Middle frontal gyrus (tissue), 1 donor: ENCODE measurements around the gene TBPL1.
"Not testable (repeated sequence)": the region's sequence is repeated elsewhere in the genome, so short reads cannot be mapped to it uniquely, and the experiment has no call there.

Source experiments
- DNase-seq: peaks from one replicate; pipeline ENCODE4 v3.0.0-alpha.2; 2015; ENCODE audit warnings: low spot score; ENCODE audit errors: extremely low spot score

Gene TBPL1

DNA sequence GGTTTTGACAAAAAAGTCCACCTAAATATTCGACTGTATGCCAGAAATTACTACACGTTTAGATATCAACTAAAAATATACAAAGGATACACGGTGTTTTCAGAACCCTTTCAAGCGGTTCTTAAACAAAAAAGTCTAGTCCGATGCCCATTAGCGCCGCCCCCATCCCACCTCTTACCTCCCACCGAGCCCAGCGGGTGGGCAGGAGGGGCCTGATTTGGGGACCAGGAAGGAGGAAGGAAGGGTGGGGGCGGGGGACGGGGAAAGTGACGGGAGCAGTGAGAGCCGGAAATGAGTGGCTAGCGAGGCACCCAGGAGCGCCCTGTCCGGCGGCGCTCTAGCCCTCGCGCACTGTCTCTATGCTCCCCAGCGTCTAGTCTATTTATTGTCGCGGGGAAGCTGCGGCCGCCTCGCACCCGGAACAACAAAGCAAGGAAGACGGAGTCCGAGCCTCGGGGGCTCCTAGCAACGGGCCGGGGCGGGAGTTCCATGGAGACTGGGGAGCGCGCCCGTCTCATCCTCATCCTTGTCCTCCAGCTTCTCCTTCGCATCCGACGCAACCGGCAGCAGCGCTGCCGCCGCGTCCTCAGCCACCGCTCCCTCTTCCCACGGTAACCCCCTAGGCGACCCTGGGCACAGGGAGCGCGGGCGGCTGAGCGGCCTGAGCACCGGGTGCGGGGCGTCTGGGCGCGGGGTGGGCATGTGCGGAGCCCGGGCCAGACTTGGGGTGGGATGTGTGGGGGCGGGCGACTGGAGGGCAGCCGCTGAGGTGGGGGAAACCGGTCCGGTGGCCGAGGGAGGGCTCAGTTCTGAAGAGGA, at the start of gene TBPL1:
Gene TBPL1 (plus strand): TSS at position 410 of the 819 bp plus-strand sequence. CDS start 26,902 bp downstream, outside the sequence.
- peak; percentile 91 for DNase-seq

DNA sequence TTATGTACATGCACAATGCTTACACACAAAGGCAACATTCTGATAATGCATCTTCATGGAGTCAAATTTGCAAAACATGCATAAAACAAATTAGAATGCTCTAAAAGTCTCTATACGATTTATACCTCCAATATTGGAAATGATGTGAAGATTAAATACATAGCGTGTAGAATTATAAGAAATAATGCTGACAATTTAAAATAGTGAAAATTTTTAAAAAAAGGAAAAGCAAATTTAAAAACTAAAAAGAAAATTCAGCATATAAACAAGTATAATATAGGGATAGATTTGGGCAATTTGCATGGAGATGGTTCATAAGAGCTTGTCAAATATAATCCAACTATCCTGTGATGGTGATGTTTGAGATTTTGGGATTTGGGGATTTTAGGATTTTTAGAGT, 49.2 kb upstream of the TBPL1 start:
- DNase-seq = no peak

DNA sequence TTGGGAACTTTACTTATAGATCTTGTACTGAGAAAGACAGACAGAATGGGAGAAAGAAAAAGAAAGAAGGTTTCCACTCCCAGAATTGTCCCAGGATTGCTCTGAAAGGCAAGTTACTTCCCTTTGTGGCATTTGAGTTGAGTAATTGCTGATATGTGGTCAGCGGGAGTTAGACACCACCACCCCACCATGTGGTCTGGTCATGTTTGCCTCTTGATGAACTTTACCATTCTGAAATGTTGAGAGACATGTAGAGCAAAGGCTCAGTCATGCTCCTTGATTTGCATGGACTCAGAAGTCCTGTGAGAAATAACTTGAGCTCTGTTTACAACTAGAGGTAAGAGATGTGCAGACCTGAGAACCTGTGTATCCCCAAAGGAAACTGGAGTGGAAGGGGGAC, 47.0 kb upstream of the TBPL1 start:
- DNase-seq = no peak

DNA sequence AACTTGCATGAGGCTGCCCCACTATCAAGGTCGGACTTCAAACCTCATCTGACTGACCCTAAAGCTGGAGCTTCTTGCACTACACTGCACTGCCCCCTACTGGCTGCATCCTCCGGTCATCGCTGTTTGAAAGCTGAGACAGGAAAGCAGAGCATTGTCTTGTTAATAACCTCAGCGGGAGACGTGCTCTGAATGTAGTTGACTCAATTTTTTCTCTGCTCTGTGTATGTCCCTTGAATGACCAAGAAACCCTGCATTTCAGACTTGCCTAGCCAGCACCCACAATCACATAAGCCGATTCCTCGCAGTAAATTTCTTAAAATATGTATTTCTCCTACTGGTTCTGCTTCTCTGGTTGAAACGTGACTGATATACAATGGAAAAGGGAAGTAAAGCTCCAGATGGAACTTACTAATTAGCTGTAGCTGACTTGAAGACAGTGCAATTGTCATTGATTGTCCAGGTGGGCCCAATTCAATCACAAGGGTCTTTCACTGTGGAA, 36.3 kb upstream of the TBPL1 start:
- peak; percentile 79 for DNase-seq

DNA sequence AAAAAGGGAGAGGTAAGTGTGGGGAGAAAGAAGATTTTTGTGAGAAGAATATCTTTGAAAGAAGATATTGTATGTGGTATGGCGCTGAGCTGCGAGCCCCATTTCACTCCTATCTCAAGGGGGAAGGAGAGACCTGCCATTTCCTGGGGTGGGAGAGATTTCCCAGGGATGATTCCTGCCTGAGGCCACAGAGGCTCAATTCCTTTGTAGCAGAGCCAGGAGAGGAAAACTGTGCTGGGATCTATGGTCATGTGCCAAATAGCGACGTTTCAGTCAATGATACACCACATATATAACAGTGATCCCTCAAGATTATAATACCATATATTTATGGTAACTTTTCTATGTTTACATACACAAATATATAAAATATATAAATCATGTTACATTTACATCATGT, 35.2 kb upstream of the TBPL1 start:
- no peak for DNase-seq

DNA sequence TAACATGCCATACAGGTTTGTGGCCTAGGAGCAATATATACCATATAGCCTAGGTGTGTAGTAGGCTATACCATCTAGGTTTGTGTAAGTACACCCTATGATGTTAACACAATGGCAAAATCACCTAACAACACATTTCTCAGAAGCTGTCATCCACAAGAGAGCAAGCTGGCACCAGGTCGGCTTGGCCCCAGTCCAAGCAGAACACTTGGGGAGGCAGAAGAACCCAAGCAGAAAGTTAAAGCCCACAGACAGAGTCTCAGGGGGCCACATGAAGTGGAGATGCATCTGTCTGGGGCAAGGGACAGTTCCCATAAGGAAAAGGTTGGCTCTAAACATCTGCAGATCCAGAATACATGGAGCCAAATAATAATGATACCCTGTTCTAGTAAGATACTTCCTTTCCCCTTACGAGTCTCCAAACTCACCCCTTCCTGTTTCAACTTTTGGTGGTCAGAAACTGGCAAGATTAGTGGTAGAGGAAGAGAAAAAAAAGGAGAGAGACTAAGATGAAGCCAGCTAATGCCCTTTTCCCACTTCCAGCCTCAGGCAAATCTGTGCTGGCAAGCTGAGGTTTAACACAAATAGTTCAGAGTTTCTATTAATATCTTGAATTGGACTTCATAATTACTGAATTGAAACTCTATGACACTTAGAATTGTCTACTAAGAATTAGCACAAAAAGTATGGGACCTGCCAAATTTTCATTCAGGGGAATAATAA, 34.7 kb upstream of the TBPL1 start:
- DNase-seq = no peak

DNA sequence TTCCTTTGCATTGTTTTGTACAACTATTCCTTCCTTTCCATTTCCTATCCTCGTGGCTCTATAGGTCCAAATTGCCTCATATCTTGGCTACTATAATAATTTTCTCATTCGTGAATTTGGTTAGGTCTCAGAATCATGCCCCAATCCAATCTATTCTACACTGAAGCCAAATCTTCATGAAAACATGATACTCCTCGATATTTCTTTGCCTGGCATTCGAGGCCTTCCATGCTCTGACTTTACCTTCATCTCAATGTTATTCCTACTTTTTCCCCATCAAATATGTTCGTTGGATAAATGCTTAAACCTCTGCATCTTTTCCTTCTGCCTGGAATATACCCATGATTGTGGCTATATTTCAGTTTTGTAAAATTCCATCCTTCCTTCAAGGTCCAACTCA, 33.7 kb upstream of the TBPL1 start:
- no peak for DNase-seq

DNA sequence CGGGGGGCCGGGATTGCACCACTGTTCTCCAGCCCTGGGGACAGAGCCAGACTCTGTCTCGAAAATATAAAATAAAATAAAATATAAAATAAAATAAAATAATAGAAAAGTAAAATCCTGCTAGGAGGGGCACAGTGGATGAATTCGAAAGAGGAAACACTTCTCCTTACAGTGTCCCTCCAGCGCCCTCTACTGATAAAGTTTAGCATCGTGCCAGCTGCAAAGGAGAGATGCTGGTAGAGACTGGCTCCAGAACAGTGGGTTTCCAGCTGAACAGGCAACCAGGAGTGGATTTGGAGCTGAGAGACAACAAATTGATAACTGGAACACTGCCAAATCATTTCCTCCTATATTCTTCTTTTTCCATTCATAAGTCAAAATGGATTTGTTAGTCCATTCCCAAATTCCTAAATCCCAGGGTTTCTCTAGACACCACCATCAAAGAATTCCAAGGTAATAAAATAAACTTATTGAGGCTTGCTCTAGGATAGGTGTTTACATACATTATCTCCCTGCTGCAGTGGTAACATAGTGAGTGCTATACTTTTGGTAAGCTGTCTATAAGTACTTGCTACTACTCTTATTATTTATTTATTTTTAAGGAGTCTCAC, 31.7 kb upstream of the TBPL1 start:
- DNase-seq = peak; percentile 65

DNA sequence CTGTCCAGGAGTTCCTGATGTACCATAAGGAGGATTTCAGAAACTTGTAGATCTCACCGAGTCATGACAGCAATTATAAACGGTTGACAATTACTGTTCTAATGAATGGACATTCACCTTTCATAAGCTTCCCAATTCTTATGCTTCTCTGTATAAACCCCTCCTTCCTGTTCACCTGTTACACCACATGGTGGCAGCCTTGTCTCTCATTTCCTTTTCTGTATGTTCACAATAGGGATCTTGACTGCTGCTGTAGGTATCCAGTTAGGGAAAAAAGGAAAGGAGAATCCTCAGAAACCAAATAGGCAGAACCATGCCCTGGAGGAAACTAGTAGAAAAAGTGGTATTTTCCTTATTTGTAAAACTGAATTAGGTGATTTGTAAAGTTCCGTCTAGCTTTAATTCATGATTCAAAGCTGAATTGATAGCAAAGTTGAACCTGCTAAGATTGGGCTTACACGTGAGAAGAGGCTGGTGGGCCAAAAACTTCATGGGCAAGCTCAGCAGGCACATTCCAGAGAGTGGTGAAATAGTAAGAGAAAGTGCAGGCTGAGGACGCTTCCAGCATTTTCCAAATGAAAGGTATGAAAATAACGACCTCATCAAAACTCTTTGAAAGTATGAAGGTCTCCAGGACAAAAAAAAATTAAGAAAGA, 29.0 kb upstream of the TBPL1 start:
- DNase-seq = peak; percentile 47

DNA sequence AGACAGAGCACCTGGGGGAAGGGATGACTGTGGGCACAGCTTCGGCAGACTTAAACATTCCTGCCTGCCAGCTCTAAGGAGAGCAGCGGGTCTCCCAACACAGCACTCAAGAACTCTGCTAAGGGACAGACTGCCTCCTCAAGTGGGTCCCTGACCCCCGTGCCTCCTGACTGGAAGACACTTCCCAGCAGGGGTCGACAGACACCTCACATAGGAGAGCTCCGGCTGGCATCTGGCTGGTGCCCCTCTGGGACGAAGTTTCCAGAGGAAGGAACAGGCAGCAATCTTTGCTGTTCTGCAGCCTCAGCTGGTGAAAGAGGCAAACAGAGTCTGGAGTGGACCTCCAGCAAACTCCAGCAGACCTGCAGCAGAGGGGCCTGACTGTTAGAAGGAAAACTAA, 21.8 kb upstream of the TBPL1 start:
- DNase-seq = not testable (repeated sequence)

DNA sequence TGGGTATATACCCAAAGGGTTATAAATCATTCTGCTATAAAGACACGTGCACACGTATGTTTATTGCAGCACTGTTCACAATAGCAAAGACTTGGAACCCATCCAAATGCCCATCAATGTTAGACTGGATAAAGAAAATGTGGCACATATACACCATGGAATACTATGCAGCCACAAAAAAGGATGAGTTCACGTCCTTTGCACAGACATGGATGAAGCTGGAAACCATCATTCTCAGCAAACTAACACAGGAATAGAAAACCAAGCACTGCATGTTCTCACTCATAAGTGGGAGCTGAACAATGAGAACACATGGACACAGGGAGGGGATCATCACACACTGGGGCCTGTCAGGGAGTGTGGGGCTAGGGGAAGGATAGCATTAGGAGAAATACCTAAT, 16.7 kb upstream of the TBPL1 start:
- DNase-seq = not testable (repeated sequence)

DNA sequence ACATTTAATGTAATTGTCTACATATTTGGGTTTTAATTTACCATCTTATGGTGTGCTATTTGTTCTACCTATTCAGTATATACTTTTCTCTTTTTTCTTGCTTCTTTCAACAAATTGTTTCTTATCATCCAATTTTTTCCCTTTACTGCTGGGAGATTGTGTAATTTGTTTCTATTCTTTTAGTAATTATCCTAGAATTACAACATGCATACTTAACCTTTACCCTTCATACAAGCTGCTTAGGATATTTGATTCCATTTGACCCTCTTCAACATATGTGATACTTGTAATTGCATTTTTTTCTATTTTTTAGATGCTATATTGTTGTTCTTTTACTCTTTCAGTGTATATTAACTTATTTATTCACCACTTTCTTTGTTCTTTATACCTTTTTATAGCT, 15.1 kb upstream of the TBPL1 start:
- no peak for DNase-seq

DNA sequence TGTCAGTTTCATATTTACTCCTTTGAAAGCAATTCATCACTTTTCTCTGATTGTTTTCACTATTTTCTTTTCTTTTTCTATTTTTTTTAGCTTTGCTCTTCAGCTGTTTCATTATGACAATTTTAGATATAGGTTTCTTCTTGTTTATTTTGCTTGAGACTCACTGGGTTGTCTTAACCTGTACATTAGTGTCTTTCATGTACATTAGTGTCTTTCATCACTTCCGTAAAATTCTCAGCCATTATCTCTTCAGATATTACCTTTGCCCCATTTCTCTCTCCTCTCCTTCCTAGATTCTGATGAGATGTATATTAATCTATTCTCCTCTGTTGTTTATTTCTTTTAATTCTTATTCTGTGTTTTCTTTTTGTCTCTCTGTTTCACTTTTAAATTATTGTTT, 14.5 kb upstream of the TBPL1 start:
- no peak for DNase-seq

DNA sequence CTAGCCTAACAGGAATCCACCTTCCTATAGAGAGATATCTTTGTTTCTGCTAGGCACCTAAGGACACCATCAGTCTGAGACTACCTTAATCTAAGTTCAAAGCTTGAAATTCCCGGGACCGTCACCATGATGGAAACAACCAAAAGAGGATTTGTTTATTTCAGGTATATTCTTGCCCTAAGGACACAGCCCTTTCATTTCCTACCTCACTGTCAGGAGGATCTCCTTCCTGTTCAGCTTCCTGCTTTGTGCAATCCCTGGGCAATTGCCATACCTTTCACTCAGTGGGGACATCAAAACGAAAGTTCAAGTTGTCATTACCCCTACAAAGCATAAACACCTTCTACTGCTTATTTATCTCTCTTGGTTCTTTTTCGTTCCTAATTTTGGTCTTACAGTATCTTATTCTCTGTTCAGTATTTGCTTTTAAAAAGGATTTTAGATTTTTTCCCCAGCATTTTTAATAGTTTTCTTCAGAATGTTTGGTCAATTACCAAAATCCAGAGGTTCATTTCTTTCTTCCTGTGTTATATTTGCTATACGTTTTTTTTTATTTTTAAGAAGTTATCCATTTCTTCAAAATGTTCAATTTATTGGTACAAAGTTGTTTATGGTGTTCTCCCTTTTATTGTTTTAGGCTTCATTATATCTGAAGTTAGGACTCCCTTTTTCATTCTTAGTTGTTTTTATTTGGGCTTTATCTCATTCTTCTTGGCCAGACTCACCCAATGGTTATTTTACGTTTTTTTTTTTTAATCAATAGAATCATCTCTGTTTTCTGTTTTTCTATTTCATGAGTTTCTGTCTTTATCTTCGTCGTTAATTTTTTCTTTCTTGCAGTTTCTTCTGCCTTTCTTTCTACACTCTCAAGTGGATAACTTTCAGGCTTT, 13.0 kb upstream of the TBPL1 start:
- no peak for DNase-seq

DNA sequence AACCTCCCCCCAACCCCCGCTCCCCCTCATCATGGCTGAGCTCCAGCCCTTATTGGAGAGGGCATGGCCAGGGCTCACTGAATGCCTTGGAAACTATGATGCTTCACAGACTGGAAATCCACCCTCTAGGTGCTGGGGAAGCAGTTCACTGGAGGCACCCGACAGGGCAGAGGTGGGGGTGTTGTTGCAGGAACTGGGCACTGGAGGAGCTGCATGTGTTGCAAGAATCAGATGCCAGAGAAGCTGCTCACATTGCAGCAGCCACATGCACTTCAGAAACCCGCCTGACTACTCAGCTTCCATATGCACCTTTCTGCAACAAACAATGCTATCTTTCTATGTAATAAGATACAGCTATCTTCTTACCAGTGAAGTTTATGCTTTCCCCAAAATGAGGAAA, 7.9 kb upstream of the TBPL1 start:
- no peak for DNase-seq

DNA sequence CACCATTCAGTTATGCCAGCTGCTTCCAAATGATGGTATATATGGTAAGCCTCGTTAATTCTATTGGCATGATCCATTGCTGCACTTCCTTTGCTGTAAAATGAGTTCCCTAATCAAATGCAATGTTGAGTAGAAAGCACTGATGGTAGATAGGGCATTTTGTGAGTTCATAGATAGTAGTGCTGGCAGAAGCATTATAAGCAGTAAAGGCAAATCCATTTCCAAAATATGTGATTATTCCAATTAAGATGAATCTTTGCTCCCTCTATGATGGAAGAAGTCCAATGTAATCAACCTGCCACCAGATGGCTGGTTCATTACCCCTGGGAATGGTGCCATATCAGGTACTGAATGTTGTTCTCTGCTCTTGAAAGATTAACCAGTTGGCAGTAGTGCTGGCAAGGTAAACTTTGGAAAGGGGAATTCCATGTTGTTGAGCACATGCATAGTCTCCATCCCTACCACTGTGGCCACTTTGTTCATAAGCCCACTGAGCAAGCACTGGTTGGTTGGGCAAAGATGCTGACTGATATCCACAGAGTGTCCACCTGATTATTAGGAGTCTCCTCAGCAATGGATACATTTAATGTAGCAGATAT, 5.6 kb upstream of the TBPL1 start:
- DNase-seq = no peak

DNA sequence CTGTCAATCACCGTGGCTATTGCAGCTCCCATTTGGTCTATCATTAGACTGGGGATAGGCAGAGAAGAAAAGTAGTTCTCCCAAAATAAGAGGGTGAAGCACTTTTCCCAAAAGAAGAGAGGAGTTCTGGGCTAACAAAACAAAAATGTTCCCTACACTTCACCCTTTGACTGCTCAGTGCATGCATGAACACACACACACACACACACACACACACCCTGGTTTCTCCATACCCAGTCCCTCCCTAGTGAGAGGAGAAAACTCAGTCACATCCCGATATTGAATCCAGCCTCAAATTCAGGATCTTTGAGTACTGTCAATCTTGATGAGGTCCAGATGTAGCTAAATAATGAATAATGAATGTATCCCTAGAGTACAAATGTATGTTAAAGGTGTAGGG, 4.6 kb upstream of the TBPL1 start:
- DNase-seq = no peak

DNA sequence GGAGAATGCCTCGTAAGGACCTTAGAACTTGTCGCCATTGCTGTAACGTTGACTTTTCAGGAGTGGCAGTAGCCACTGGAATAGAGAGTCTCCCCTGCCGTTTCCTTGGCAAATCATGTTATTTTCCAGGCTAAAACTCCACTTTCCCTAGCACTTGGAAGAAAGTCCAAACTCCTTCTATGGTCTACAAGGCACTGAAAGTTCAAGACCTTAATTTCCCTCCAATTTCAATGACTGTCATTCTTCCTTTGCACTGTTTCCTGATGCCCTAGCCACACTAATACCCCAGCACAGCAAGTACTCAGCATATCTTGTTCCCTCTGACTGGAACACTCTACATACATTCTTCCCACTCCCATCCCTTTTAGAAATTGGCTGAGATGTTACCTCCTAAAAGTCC, 1.8 kb upstream of the TBPL1 start:
- no peak for DNase-seq

DNA sequence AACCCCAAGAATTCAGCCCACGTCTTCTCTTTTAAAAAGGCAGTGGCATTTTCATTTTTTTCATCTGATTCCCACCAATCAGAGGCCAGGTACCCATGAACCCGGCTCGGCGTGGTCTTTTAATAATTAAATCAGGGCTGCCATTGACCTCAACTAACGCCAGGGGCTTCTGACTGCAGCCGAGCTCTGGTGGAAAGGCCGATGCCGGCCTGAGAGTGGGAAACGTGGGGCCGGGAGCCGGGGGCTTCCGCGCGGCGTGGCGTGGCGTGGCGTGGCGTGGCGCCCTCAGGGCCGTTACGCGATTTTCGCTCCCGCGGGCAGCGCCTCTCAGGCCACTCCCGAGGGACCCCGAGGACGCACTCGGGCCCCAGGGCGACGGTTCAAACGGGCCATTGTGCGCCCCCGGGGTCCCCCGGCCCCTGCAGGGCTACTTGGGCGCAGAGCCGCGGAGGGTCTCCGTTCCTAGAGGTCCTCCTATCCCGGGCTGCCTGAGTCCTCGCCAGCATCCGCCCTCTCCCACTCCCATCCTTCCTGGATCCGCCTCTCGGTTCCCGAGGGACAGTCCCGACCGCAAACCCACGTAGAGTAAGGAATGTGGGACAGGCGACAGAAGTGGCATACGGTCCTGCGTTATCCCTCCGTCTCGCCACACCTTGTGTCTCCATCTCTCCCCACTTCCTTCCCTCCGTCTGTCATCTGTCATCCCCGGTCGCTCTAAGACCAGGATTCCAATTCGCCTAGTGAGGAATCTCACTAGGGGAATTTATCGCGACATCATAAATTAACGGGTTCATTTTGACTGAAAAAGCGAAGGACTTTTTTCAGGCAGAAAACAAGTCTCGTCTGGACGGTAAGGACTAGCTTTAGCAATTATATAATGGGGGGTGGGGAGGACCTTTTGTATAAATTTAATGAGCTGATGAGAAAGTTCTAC, 876 bp upstream of the TBPL1 start:
- DNase-seq = no peak
